HG02970 (cell line): ENCODE results near the gene NFAM1.

Source experiments
- ATAC-seq: cut with Tn5 transposase; IDR thresholded peaks from one replicate; pipeline ENCODE4 v1.9.1; 2021; ENCODE audit warnings: mild to moderate bottlenecking, moderate library complexity, moderate number of reproducible peaks; ENCODE audit not compliant: unreplicated experiment, low FRiP score

NFAM1 gene

DNA sequence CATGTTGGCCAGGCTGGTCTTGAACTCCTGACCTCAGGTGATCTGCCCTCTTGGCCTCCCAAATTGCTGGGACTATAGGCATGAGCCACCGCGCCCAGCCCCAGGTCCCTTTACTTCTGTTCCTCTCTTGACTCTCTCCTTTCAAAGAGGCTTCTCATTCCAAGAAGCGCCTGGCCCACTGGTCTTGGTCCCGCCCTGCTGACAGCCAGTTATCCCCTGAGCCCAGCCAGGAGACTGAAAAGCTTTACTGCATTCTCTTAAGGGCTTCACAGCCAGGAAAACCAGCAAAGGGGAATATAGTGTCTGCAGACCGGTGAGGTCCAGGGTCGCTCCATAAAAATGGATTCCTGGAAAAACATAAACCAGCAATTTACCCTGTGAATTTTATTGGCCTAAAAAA lies 68.3 kb downstream of the NFAM1 start:
- ATAC-seq = no peak

DNA sequence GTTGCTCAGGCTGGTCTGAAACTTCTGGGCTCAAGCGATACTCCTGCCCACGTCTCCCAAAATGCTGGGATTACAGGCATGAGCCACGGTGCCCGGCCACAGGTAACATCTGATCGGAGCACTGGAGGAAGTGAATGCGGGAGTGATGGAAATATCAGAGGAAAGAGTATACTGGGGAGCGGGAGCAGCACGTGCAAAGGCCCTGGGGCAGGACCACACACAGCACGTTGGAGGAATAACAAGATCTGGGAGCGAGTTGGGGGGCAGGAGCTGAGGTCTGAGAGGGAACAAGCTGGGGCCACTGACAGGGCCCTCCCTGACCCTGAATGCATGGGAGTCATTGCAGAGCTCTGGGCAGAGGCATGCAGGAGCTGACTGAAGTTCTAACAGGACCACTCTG lies 70.7 kb downstream of the NFAM1 start:
- ATAC-seq = no peak

DNA sequence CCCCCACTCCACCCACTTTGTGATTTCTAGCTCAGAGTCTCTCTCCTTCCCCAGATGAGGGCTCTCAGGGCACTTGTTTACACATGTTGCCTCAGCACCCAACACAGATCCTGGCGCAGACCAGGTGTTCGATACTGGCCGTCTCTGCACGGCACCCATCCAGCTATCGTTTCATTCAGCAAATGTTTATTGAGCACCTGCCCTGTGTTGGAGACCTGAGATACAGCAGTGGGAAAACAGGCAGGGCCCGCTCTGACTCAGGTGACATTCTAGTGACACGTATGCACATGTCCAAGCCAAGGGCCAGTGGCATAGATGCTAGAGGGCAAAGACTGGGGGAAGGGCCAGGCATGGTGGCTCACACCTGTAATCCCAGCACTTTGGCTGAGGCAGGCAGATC lies 71.9 kb downstream of the NFAM1 start:
- no peak for ATAC-seq

DNA sequence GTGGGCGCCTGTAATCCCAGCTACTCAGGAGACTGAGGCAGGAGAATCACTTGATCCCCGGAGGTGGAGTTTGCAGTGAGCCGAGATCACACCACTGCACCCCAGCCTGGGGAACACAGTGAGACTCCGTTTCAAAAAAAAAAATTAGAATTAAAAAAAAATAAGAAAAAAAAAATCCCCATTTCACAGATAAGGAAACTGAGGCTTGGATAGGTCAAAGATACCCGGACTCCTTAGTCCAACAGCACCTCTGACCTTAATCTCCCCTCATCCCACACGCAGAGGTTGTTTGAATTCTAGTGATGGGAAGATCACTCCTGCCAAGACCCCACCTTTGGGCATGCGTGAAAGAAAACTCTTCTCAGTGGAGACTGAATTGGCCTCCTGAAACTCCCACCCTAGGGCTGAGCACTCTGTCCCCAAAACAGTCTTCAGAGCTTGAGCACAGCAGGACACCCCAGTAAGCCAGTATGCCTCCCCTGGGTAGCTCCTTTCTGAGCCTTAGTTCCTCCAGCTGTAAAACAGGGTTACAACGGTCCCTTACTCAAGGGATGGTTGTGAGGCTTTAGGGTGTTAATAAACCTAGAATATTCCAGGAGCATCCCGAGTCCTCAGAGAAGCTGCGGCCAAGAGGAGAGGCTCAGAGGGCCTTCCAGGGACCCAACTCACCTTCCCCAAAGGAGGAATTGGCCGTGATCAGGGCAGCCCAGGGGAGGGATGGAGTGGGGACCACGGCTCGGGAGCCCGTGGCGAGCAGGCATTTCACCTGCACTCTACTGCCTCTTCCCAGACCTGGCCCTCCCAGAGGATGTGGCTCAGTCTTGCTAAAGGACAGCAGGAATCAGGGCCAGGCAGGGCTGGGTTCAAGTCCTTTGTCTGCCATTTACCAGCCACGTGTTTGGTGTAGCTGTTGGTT lies 73.3 kb downstream of the NFAM1 start:
- ATAC-seq = no peak

DNA sequence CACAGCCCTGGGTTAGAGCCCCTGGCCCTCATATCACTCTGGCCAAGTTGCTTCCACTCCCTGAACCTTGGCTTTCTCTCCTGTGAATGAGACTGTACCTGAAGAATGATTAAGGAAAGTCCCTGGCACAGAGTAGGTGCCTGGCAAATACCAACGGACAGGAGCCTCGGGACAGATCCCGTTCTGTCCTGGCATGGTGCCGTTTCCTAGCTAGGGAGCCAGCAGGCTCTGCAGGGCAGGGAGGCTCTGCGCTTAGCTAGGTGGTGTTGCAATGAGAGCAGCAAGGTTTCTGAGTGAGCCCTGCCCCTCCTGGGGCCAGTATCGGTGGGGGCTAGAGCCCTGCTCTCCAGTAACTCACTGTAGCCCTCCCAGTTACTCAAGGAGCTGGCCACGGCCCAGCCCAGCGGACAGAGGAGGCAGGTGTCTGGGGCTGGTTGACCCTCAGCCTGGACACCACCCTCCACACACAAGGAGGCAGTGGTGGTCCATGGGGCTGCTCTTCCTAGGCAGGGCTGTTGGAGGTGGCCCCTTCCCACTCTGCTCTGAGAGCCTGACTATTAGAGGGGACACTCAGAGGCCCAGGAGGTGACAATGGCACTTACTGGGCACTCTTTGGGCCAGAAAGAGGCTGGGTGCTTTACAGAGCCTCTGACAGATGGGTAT lies 74.4 kb downstream of the NFAM1 start:
- ATAC-seq = no peak

DNA sequence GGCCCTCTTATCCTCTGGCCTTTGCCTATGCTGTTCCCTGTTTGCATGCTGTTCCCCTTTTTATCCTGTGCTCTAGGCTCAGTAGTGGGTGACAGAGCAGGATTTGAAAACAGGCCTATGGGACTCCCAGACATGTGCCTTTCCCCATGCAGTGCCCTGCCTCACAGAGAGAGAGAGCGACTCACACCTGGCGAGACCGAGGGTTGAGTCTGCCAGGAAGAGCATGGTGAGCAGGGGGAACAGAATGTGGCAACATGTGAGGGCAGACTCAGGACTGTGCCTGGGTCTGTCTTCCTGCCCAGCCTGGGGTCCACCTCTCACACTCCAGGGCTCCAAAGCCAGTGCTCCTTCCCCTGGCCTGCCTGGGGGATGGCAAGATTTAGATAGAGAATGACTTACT lies 75.0 kb downstream of the NFAM1 start:
- no peak for ATAC-seq

DNA sequence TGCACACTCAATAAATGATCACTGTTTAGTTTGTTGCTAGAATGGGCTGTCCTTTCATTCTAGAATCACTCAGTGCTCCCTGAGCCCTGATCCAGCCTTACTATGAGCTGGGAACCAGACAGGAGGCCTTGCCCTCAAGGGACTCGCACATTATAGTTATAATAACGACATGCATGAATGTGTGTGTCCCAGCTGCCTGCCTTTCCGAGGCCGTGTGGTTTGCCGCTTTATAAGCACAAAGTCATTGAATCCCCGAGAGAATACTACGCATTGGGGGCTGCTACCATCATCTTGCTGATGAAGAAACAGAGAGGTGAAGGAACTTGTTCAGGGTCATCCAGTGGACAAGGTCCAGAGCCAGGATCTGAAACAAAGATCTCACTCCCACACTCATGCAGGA lies 75.7 kb downstream of the NFAM1 start:
- no peak for ATAC-seq

DNA sequence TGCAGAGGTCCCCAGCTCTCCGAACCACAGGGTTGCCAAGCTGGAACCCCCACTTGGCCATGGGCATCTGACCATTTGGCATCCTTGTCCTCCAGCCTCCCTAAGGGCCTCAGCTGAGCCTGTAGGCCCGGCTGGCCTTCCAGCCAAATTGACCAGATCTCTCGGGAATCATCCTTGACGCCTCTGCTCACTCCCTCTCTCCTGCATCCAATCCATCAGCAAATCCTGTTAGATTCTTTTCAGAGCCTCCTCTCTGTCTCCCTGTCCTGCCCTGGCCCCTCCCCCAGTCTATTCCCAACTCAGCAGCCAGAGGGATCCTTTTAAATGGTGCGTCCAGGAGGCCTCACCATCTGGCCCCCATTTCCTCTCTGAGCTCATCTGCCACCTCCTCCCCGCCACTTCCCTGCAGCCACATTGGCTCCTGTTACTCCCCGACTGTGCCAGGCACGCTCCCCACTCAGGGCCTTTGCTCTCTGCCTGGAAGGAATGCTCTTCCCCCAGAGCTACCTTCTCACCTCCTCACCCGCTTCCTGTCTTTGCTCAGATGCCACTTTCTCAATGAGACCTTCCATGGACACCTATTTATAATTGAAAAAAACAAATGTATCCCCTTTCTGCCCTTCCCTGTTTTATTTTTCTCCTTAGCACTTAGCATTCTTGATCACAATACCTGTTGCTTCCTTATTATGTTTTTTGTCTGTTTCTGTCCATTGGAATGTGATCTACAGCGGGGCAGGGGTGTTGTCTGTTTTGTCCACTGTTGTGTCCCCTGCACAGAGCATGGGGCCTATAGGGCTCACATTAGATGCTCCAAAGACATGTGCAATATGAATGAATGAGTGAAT lies 78.1 kb downstream of the NFAM1 start:
- ATAC-seq = no peak

DNA sequence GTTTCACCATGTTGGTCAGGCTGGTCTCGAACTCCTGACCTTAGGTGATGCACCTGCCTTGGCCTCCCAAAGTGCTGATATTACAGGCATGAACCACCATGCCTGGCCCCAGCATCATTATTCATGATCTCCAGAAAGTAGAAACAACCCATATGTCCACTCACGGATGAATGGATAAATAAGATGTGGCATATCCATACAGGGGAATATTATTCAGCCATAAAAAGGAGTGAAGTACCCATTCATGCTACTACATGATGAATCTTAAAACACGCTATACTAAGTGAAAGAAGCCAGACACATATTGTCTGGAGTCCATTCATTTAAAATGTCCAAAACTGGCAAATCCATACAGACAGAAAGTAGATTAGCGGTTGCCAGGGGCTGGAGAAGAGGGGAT lies 81.8 kb downstream of the NFAM1 start:
- ATAC-seq = no peak

DNA sequence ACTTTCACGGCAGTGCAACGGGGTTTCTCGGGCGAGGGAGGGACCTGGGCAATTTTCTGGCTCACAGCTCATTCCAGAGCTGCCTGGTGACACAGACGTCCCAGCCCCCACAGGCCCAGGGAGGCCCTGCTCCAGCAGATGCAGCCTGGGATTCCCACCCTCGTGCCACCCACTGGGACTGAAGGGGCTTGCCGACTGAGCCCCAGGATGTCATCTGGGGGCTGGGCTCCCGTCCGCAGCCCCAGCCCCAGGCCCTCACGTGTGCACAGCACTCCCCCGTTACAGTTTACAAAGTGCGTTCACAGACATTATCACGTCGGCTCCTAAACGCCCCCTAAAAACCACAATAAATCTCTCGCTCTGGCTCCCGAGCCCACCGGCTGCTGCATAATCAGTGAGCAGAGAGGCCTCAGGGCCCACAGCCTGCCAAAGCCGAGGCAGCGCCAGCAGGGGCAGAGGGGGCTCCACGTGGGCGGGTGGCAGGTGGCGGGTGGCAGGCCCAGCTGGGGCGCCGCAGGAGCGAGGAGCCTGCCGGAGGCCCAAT lies 84.8 kb downstream of the NFAM1 start:
- ATAC-seq = no peak

DNA sequence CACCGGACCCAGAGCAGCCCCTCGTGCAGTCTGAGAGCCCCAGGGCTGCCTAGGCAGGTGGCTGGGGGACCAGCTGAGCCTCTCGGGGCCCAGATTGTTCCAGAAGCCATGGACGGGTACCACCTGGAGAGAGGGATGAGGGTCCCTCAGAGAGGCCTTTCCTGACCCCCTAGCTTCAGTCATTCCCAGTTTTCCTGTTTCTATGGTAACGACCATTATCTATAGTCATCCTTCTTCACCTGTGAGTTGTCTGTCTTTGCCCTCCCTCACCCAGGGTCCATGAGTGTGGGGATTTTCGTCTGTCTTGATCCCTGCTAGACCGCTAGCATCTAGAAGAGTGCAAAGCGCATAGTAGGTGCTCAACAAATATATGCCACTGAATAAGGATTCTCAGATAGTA lies 85.5 kb downstream of the NFAM1 start:
- no peak for ATAC-seq

DNA sequence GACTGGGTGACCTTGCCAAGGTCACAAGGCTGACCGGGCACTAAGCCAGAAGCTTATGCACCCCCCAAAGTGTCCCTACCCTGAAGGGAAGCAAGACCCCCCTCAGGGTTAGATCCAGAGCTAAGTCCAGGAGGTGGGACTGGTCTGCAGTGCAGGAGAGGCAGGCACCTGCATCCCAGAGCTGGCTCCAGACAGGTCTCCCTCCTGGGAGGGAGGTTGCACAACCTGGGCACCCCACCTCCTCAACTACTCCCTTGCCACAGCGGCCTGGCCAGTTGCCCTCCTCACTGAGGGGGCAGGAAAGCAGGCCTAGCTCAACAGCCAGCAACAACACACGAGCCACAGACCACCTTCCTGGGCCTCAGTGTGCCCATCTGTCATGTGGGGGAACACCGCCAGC lies 86.7 kb downstream of the NFAM1 start:
- no peak for ATAC-seq

DNA sequence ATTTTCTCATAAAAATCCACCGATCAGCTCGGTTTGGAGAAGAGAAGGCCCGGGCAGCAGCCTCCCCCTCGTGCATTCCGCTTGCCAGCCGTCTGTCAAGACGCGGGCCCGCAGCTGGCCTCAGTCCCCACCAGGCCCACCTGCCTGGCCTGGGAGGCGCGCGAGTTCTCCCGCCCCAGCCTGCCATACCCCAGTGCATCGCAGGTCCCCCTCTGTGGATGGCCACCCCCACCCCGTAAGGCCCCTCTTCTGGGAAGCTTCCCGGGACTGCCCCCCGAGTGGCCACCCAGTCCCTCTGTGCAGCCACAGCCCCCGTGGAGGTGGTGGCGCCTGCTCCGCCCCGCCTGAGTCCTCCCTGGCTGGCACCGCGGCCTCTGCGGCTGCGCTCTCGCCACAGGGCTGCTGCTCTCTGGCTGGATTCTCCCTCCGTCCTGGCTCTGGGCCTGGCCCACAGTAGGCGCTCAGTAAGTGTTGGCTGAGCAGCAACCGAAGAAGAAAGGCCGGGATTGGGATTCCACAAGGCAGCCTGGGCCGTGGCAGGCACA lies 87.8 kb downstream of the NFAM1 start:
- ATAC-seq = no peak

DNA sequence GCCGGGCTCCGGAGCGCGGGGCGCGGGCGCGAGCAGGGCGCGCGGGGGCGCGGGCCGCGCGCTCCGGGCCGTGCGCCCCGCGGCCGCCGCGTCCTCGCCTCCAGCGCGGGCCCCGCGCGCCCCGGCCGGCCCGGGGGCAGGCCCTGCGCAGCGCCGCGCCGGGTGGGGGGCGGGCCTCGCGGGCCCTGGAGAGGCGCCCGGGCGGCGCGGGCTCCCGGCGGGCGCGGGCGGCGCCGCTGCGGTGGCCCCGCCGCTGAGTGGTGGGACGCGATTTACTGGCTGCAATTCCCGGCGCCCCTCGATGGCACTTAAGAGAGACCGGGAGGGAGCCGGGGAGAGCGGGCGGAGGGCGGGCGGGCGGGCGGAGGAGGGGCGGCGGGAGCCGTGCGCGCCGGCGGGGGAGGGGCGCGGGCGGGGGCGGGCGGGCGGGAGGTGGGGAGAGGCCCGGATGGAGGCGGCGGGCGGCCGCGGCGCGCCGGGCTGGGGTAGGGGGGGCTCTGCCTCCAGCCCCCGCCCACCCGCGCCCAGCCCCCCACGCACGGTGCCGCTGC lies 88.6 kb downstream of the NFAM1 start:
- ATAC-seq = no peak

DNA sequence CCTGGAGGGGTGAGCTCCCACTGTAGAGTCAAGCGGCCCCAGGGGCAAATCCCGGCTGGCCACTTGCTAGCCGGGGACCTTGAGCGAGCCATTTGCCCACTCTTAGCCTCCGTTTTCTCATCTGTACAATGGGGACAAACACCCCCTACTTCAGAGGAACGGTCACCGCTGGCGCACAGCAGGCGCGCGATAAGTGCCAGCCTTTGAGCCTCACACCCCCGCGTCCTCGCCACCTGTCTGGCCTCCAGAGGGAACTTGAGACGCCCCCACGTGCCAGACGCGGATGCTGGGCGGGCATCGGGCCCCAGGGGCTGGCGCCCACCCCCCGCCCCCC lies 89.1 kb downstream of the NFAM1 start:
- no peak for ATAC-seq

DNA sequence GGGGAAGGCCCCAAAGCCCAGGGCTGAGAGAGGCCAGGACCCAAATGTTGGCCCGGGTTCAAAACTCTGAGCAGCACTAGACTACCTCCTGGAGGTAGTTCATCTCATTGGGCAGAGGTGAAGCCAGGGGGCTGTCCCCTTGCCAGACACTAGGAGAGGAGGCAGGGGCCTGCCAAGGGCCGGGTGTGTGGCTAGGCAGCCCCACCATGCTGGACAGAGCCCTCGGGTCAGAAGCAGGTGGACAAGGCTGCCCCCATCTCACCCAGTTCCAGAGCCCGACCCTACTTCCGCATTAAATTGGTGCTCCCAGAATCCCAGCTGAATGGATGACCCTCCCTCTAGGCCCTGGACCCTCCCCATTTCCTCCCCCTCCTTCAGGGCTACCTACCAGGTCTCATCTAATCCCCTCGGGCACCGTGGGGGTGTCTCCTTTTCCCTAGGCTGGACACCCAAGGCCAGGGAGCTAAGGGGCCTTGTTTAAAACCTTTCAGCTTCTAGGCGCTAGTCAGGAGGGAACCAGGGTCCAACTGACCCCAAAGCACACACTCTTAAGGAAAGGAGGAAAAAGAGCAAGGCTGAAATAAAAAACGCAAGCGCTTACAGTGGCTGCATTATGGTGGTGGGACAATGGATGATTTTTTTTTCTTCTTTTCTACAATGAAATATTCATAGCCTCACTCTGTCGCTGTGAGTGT lies 89.6 kb downstream of the NFAM1 start:
- no peak for ATAC-seq

DNA sequence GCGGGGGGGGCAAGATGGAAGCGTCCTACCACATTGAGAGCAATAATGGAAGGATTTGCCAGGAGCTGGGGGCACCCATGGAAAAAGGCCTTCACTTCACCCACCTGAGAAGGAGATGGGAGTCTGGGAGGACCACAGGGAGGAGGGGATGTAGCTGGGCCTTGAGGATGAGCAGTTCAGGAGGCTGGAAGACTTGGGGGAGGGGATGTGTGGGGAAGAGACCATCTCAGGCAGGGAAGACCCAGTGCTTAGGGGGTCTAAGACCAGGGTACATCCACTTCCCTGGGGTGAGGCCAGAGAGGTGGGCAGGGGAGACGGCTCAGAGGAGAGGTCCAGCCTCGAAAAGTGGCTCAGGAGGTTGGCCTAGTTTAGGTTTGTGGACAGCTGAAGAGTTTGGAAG lies 90.4 kb downstream of the NFAM1 start:
- no peak for ATAC-seq

DNA sequence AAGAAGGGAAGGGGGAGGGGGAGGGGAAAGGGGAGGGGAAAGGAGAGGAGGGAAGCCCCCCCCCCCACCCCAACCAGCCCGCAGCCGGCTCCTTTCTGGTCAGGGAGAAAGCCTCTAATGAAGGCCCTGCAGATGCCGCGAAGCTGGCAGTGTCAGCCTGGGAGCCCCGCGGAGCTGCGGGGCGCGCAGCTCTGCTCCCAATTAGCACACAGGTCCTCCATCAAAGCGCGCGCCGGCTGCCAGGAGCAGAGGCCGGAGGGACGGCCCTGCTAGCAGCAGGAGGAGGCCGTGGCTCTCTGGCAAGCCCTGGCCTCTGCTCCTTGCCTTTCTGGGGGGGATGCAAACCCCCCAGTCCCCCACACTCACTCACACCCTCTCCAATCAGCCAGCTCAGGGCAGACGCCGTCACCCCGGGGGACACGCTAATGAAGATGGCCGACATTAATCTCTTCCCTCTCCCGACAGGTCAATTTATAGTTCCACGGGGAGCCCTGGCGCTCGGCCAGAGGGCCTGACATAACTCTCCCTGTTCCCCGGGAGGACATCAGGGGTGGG lies 91.3 kb downstream of the NFAM1 start:
- no peak for ATAC-seq

DNA sequence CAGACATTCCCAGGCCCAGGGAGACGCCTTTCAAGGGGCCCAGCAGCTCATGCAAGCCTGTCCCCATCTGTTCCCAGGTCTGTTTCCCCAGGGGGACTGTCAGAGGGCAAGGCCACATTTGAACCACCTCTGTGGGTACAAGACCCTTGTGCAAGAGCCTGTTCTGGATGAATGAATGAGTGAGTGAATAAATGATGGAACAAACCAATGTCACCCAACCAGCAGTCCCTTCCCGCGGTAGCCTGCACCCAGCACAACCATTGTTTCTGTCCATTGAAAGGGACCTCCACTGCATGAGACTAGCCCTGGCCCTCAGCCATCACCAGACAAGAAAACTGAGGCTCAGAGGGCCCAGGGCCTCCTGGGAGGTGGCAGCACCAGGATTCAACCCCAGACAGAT lies 92.1 kb downstream of the NFAM1 start:
- no peak for ATAC-seq

DNA sequence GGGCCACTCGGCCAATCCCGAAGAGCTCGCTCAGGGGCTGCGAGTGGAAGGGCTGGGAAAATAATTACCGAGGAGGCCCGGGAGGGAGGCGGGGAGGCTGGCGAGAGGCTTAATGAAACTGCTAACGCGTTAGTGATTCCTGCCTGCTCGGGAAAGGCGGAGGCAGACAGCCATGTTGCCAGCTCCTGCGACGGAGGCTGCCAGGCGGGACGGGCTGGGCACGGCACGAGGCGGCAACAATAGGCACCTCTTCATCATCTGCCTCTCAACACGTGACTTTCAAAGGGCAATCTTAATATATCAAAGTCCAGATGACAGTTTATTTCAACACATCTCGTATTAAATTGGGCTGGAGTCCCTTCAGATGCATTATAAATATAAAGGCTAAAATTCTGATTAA lies 93.7 kb downstream of the NFAM1 start:
- no peak for ATAC-seq
